Liver (tissue), 9 donors: ENCODE measurements around the gene ZNF292. TPM values are rescaled to one million over a fixed set of nuclear protein-coding genes. Genes with fewer than 3 reads are reported as not detected.
A peak's percentile ranks its signal among the peaks of the same experiment; 100 is the strongest.
"Not testable (repeated sequence)": the region's sequence is repeated elsewhere in the genome, so short reads cannot be mapped to it uniquely, and the experiment has no call there.

Source experiments
- DNase-seq: peaks from one replicate; pipeline ENCODE4 v3.0.0-alpha.2; 2017; ENCODE audit warnings: low spot score
- H3K27ac ChIP-seq, 2 donors: one replicate each; pipeline ENCODE4 v1.7.0; 2013; ENCODE audit warnings: inconsistent platforms in 2 of 2, low read length in 2 of 2, control low read depth in 1 of 2, low read depth in 1 of 2, mild to moderate bottlenecking in 1 of 2
- H3K27me3 ChIP-seq, 4 donors: one replicate each; pipeline versions ENCODE4 v1.6.1 to v1.7.0; 2013; ENCODE audit warnings: low read length in 3 of 4, inconsistent platforms in 1 of 4, mild to moderate bottlenecking in 1 of 4, moderate library complexity in 1 of 4; ENCODE audit not compliant: control insufficient read depth in 4 of 4, insufficient read depth in 4 of 4
- H3K36me3 ChIP-seq, 4 donors: one replicate each; pipeline versions ENCODE4 v1.6.1 to v1.7.0; 2013; ENCODE audit warnings: low read length in 3 of 4, mild to moderate bottlenecking in 3 of 4, low read depth in 1 of 4, moderate library complexity in 1 of 4; ENCODE audit not compliant: control insufficient read depth in 4 of 4, insufficient read depth in 3 of 4
- H3K4me1 ChIP-seq, 4 donors: one replicate each; pipeline versions ENCODE4 v1.6.1 to v1.7.0; 2013; ENCODE audit warnings: low read length in 3 of 4, mild to moderate bottlenecking in 3 of 4, moderate library complexity in 1 of 4; ENCODE audit not compliant: control insufficient read depth in 4 of 4, insufficient read depth in 4 of 4
- H3K4me3 ChIP-seq, 3 donors: one replicate each; pipeline versions ENCODE4 v1.6.1 to v1.7.0; 2013; ENCODE audit warnings: low read length in 3 of 3, control low read depth in 1 of 3, low read depth in 1 of 3, mild to moderate bottlenecking in 1 of 3
- H3K9ac ChIP-seq, 2 donors: one replicate each; pipeline ENCODE4 v1.7.0; 2013; ENCODE audit warnings: low read length in 2 of 2, mild to moderate bottlenecking in 2 of 2, moderate library complexity in 2 of 2, control low read depth in 1 of 2, low read depth in 1 of 2
- H3K9me3 ChIP-seq, 4 donors: one replicate each; pipeline versions ENCODE4 v1.6.1 to v1.7.0; 2013; ENCODE audit warnings: low read length in 3 of 4; ENCODE audit not compliant: control insufficient read depth in 4 of 4
- ATF3 ChIP-seq: IDR thresholded peaks from 2 replicates; pipeline ENCODE4 v1.6.1; 2016; ENCODE audit warnings: antibody characterized with exemption
- CTCF ChIP-seq: fragments of 150-350 bp; IDR thresholded peaks from 2 replicates; pipeline ENCODE4 v1.5.1; 2017; ENCODE audit warnings: improper control_type of control experiment, low read depth, low read length; ENCODE audit not compliant: missing input control
- EGR1 ChIP-seq, 2 donors: IDR thresholded peaks; 2 replicates each; pipeline ENCODE4 v1.6.1; 2016 to 2018; ENCODE audit warnings: antibody characterized with exemption in 2 of 2, low read depth in 2 of 2
- FOXA1 ChIP-seq: IDR thresholded peaks from 2 replicates; pipeline ENCODE4 v1.6.1; 2016; ENCODE audit warnings: antibody characterized with exemption
- GABPA ChIP-seq, 2 donors: IDR thresholded peaks in 1 of 2; conservative IDR thresholded peaks in 1 of 2; 2 replicates each; pipeline ENCODE4 v1.6.1; 2016; ENCODE audit warnings: antibody characterized with exemption in 2 of 2, mild to moderate bottlenecking in 1 of 2, moderate library complexity in 1 of 2
- HNF4A ChIP-seq, 2 donors: conservative IDR thresholded peaks; 2 replicates each; pipeline ENCODE4 v1.6.1; 2016; ENCODE audit warnings: antibody characterized with exemption in 2 of 2, mild to moderate bottlenecking in 2 of 2
- JUND ChIP-seq, 2 donors: IDR thresholded peaks; 2 replicates each; pipeline ENCODE4 v1.6.1; 2016; ENCODE audit warnings: antibody characterized with exemption in 2 of 2
- NR2F2 ChIP-seq: IDR thresholded peaks from 2 replicates; pipeline ENCODE4 v1.6.1; 2016; ENCODE audit warnings: antibody characterized with exemption
- RAD21 ChIP-seq, 2 donors: IDR thresholded peaks; 2 replicates each; pipeline ENCODE4 v1.6.1; 2016; ENCODE audit warnings: antibody characterized with exemption in 2 of 2, mild to moderate bottlenecking in 2 of 2
- REST ChIP-seq: IDR thresholded peaks from 2 replicates; pipeline ENCODE4 v1.6.1; 2016; ENCODE audit warnings: antibody characterized with exemption, mild to moderate bottlenecking
- WGBS: extraction: QIAGEN DNeasy Blood & Tissue Kit; methylation state at CpG from one replicate; pipeline ENCODE4 v1.1.7; 2013; 5-methylcytosine and 5-hydroxymethylcytosine counted together
- polyA plus RNA-seq, 2 donors: library from polyadenylated mRNA; stranded (reverse) in 1 of 2; unstranded in 1 of 2; fragments of 200-250 nt in 1 of 2; fragments of >200 nt in 1 of 2; fragmentation: Nextera tagmentation in 1 of 2; extraction: Ambion mirVana in 1 of 2; gene quantifications; one replicate each; pipeline versions ENCODE4 v1.2.1 to v1.2.3, GENCODE V29; 2013 to 2015
- total RNA-seq, 2 donors: library from RNA; depleted of rRNA; stranded (reverse); fragments of >200 nt; gene quantifications; one replicate each; pipeline ENCODE4 v1.2.3, GENCODE V29; 2014
- donor health status: healthy.
- donor health status: healthy.
- donor health status: healthy.
- donor health status: healthy.
- donor health status: healthy.

The ZNF292 gene
- total and polyA plus RNA-seq, 4 donors, result 2.7 to 16.4 (median 12.5) TPM

DNA sequence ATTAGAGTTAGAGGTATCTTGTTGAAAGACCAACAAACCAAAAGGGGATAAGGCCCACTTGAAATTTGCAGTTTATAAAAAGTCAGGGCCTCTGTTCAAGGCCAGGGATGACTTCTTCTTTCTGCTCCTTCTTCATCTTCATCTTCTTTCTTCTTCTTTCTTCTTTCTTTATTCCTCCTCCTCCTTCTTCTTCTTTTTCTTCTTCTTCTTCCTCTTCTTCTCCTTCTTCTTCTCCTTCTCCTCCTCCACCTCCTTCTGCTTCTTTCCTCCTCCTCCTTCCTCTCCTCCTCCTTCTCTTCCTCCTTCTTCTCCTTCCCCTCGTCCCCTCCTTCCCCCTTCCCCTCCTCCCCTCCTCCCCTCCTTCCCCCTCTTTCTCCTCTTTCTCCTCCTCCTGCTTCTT is 18.4 kb upstream of the ZNF292 start:
- Histone ChIP-seq H3K4me1 (no peaks in the 10 kb centered on the region), H3K36me3 (no peaks in the 10 kb centered on the region), H3K27me3 (no peaks in the 10 kb centered on the region), H3K4me3 (no peak overlapping the region), H3K9me3 (no peaks in the 10 kb centered on the region), H3K27ac (no peak overlapping the region), H3K9ac (no peak overlapping the region)
- 41% methylated on average over 1 of the region's 1 CpG for WGBS
- TF ChIP-seq RAD21 (IDR thresholded peaks at IDR 0.05), result no peak
- no peak for DNase-seq

DNA sequence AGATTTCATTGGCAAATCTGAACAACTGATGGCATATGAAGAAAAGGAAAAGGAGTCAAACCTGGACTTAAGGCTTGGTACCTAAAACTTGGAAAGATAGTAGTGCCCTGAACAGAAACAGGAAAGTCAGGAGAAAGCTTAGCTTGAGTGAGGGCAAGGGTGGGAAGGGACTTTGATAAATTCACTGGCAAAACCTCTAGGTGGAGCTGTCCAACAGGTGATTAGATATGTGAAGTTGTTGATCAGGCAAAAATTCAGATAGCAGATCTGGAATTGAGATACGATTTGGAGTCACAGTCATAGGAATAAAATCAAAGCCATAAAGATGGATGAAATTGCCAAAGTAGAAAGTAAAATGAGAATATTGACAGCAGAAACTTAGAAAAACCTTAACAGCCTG is 16.1 kb upstream of the ZNF292 start:
- H3K9me3 ChIP-seq, result no peaks in the 10 kb centered on the region
- WGBS, result 2% methylated on average over 1 of the region's 1 CpG
- H3K4me1 ChIP-seq, result no peaks in the 10 kb centered on the region
- no peaks in the 10 kb centered on the region for H3K36me3 ChIP-seq
- no peak overlapping the region for H3K27ac ChIP-seq
- H3K9ac ChIP-seq, result no peak overlapping the region
- TF ChIP-seq NR2F2 (no peak), RAD21 (IDR thresholded peaks at IDR 0.05) (peak; percentile 94), CTCF (peak; percentile 83), HNF4A (conservative IDR thresholded peaks at IDR 0.05) (peak in 1 of 2 donors; percentile 31), EGR1 (IDR thresholded peaks at IDR 0.05; ENCODE audit: low read depth in 2 of 2) (no peak), REST (no peak)
- H3K4me3 ChIP-seq, result no peak overlapping the region
- no peak for DNase-seq
- no peaks in the 10 kb centered on the region for H3K27me3 ChIP-seq

GRCh38 chr6:87139927-87140326 is 15.4 kb upstream of the ZNF292 start:
- DNase-seq, H3K9me3 ChIP-seq, H3K27me3 ChIP-seq, H3K27ac ChIP-seq, H3K9ac ChIP-seq, H3K4me3 ChIP-seq, H3K4me1 ChIP-seq, H3K36me3 ChIP-seq: not testable (repeated sequence)
- WGBS, result 88% methylated on average over 8 of the region's 8 CpGs

DNA sequence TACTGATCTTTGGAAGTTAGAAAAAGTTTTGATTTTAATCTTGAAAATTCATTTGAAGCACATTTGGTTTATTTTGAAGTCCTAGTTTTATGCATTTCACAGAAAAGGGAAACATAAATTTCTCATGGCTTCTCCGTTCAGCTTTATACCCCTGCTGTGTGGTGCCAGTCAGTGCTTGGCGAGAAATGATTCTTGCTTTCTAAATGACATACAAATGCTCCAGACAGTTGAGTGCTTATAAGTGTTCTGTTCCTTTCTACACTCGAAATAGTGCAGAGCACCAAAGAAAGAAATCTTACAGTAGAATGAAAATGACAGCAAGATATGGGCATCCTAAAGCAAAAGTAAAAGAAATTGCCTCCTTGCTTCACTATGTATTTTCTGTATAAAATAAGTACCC is 9.0 kb upstream of the ZNF292 start:
- WGBS, result 67% methylated on average over 3 of the region's 3 CpGs
- peaks cover 0 to under 1% (median under 1%) of the 10 kb centered on the region in 4 donors for H3K4me1 ChIP-seq
- H3K9me3 ChIP-seq, result no peaks in the 10 kb centered on the region
- no peaks in the 10 kb centered on the region for H3K27me3 ChIP-seq
- DNase-seq, result no peak
- H3K9ac ChIP-seq, result no peak overlapping the region
- H3K36me3 ChIP-seq, result no peaks in the 10 kb centered on the region
- no peak overlapping the region for H3K27ac ChIP-seq
- TF ChIP-seq ATF3 (no peak), JUND (IDR thresholded peaks at IDR 0.05) (no peak), FOXA1 (no peak), GABPA (IDR thresholded peaks at IDR 0.05 in 1 of 2, conservative IDR thresholded peaks at IDR 0.05 in 1 of 2) (no peak), RAD21 (IDR thresholded peaks at IDR 0.05) (no peak)
- no peak overlapping the region for H3K4me3 ChIP-seq
